AG04450 (cell line): ENCODE data around the gene METTL25B. TPM values are rescaled to one million over a fixed set of nuclear protein-coding genes. Genes with fewer than 3 reads are reported as not detected.

Experiments used
- CTCF ChIA-PET: fragments of 300-600, 350-600 bp; formaldehyde crosslinking; extraction: SDS; loops from one replicate; lab custom pipeline; 2022; ENCODE audit warnings: antibody characterized with exemption, inconsistent platforms; lab: Charles Lee
- POLR2A ChIA-PET: fragments of 350-600 bp; formaldehyde crosslinking; extraction: SDS; loops from one replicate; lab custom pipeline; 2021; ENCODE audit warnings: antibody characterized with exemption, inconsistent platforms; lab: Yijun Ruan, JAX
- DNase-seq: peaks from one replicate; pipeline ENCODE4 v3.0.0-alpha.2; 2011; ENCODE audit warnings: low read depth, low spot score
- H3K27ac ChIP-seq: one replicate; pipeline ENCODE4 v1.5.1; 2012; ENCODE audit warnings: low read depth, low read length, control low read depth
- H3K27me3 ChIP-seq: one replicate; pipeline ENCODE4 v1.6.0; 2012; ENCODE audit warnings: low read length; ENCODE audit not compliant: control insufficient read depth, insufficient read depth
- H3K4me3 ChIP-seq: 2 replicates; pipeline ENCODE4 v1.5.1; 2011; ENCODE audit warnings: mild to moderate bottlenecking, low read depth, low read length, control low read depth
- H3K9me3 ChIP-seq: 2 replicates; pipeline ENCODE4 v1.5.1; 2012; ENCODE audit warnings: low read length; ENCODE audit not compliant: control insufficient read depth, insufficient read depth
- polyA plus RNA-seq: library from polyadenylated mRNA; depleted of rRNA; stranded (reverse); fragments of >200 nt; gene quantifications from 2 replicates; pipeline ENCODE4 v1.2.3, GENCODE V29; 2011
- TF ChIP-seq, protein P1 (sequence below): IDR thresholded peaks from 2 replicates; pipeline ENCODE4 v1.5.1; 2011; ENCODE audit warnings: low read depth, low read length, control low read depth, inconsistent platforms

The METTL25B gene
- polyA plus RNA-seq, 1 experiment = 8.3 TPM

DNA sequence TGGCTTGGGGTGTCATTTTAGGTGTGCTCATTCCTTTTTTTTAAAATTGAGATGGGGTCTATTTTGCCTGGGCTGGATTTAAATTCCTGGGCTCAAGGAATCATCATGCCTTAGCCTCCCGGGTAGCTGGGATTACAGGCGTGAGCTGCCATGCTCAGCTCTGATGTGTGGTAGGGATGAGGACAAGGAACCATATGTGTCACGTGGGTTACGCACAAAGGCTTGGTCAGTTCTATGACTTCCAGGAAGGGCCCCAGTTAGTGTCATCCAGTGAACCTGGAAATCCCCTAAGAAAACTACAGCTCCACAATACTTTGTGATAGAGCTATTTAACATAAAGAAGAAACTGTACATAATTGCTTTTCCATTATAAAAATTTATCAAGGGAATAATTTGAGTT lies 6.7 kb upstream of the METTL25B start:
- H3K4me3 ChIP-seq = no peak overlapping the region
- TF ChIP-seq, protein P1, sequence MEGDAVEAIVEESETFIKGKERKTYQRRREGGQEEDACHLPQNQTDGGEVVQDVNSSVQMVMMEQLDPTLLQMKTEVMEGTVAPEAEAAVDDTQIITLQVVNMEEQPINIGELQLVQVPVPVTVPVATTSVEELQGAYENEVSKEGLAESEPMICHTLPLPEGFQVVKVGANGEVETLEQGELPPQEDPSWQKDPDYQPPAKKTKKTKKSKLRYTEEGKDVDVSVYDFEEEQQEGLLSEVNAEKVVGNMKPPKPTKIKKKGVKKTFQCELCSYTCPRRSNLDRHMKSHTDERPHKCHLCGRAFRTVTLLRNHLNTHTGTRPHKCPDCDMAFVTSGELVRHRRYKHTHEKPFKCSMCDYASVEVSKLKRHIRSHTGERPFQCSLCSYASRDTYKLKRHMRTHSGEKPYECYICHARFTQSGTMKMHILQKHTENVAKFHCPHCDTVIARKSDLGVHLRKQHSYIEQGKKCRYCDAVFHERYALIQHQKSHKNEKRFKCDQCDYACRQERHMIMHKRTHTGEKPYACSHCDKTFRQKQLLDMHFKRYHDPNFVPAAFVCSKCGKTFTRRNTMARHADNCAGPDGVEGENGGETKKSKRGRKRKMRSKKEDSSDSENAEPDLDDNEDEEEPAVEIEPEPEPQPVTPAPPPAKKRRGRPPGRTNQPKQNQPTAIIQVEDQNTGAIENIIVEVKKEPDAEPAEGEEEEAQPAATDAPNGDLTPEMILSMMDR = no peak
- ChIA-PET CTCF (interaction anchor here (0.5 to 12.5 kb wide), 7 partner anchors 11 to 171 kb away, joined by 3 to 616 read pairs (median 4); partner anchors contain the start of gene CRABP2), POLR2A (no interaction called here)
- no peaks in the 10 kb centered on the region for H3K27me3 ChIP-seq
- no peak for DNase-seq
- H3K27ac ChIP-seq = no peak overlapping the region
- no peaks in the 10 kb centered on the region for H3K9me3 ChIP-seq

DNA sequence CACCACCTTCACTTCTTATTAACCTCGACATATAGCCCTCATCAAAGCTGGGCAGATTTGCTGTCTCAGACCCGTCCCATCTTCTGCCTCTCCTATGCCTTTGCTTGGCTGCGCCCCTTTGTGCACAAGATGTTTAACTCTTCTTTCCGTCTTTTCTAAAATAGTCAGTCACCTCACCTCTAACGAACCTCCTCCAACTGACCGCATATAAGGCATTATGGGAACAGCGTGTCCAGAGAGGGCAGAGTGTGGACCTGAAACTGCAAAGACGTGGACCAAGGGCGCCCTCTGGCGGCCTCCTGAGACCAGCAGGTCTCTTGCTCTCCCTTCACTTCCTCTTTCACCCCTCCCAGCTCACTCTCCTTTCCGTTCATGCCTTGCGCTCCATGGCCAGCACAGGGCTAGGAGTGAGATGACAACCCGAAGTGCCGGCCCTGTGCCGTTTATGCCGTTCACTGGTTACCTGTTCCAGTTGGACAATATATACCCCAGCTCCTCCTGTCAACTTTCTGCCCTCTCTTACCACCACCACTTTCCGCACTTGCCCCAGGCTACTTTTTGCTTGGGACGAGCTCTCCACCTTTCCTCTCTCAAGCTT lies 2.5 kb upstream of the METTL25B start:
- ChIA-PET POLR2A (interaction anchor here (4.3 kb wide), 1 partner anchor 35 kb away, joined by 37 read pairs; no protein-coding TSS in a partner anchor), CTCF (interaction anchor here (0.6 to 12.5 kb wide), 45 partner anchors 11 to 348 kb away, joined by 3 to 616 read pairs (median 6); partner anchors contain the start of genes CRABP2, HDGF, INSRR and MRPL24)
- DNase-seq = peak; percentile 80
- Histone ChIP-seq H3K27ac (no peak overlapping the region), H3K27me3 (no peaks in the 10 kb centered on the region), H3K4me3 (peak overlapping the region; percentile 56), H3K9me3 (no peaks in the 10 kb centered on the region)
- TF ChIP-seq, protein P1 = peak; percentile 95

DNA sequence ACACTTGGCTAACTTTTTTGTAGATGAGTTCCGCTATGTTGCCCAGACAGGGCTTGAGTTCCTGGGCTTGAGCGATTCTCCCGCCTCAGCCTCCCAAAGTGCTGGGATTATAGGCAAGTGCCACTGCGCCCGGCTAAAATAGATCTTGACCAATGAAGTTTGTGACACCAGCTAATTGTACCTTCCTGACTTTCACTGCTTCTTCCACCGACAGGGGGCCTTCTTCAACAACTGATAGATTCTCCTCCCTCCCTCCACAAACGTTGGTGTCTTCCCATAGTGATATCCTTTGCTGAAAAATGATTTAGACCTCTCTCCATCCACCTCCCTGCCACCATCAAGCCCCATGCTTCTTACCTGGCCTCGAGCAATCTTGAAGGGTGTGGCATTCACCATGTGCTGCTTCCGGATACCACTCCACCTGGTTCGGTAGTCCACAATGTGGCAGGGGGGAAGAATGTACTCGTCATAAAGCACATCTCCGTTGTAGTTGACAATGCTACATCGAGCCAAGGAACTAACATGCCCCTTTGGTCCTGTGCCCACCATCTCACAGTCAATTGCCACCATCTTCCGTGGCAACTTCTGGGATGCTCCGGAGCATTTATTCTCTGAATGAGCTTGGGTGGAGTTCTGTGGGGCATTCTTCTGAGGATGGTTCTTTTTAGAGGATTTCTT lies 1.6 kb upstream of the METTL25B start:
- Histone ChIP-seq H3K4me3 (peak overlapping the region; percentile 56), H3K27ac (no peak overlapping the region), H3K9me3 (no peaks in the 10 kb centered on the region), H3K27me3 (no peaks in the 10 kb centered on the region)
- TF ChIP-seq, protein P1 = peak; percentile 71
- DNase-seq = no peak
- ChIA-PET CTCF (interaction anchor here (0.7 to 12.5 kb wide), 41 partner anchors 12 to 348 kb away, joined by 3 to 616 read pairs (median 7); partner anchors contain the start of genes CRABP2, HDGF, INSRR and MRPL24), POLR2A (interaction anchor here (4.3 kb wide), 1 partner anchor 36 kb away, joined by 37 read pairs; no protein-coding TSS in a partner anchor)

DNA sequence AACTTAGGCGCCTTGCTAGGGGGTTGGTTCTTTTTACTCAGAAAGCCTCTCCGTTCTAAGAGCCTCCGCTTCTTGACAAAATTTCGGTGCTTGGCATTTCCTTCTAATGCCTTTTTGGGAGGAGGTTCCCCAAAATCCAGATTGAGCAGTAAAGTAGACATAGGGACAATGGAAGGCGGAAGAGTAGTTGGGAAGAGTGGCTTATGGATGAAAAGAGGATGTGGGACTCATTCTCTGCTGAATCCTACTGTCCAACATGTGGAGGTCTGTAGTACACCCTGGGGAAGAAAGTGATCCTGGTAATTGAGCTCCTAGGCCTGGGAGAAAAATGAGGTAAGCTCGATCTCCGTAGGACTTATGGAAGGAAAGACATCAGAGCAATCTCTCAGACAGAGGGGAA lies 777 bp upstream of the METTL25B start:
- ChIA-PET POLR2A (interaction anchor here (1.3 to 4.3 kb wide), 4 partner anchors 13 to 132 kb away, joined by 4 to 37 read pairs (median 20); partner anchors contain the start of genes HDGF, INSRR and MRPL24), CTCF (interaction anchor here (0.6 to 12.5 kb wide), 21 partner anchors 13 to 347 kb away, joined by 3 to 616 read pairs (median 10); partner anchors contain the start of genes CRABP2, INSRR, NES and NTRK1)
- TF ChIP-seq, protein P1 = no peak
- DNase-seq = no peak
- Histone ChIP-seq H3K27ac (no peak overlapping the region), H3K4me3 (peak overlapping the region; percentile 100), H3K27me3 (no peaks in the 10 kb centered on the region), H3K9me3 (no peaks in the 10 kb centered on the region)
